WTC11 (cell line): ENCODE measurements around the gene GANAB.

Experiments used
- ESRRA ChIP-seq: sonication (generic); formaldehyde crosslinking; IDR thresholded peaks from 2 replicates; pipeline ENCODE4 v1.8.1; 2022; ENCODE audit warnings: mild to moderate bottlenecking, missing genetic modification reagents, borderline replicate concordance
- FOXK1 ChIP-seq: sonication (generic); formaldehyde crosslinking; IDR thresholded peaks from 2 replicates; pipeline ENCODE4 v1.8.0; 2022; ENCODE audit warnings: mild to moderate bottlenecking, moderate library complexity, missing genetic modification reagents
- JAZF1 ChIP-seq: fragments of 250-450 bp; sonication (Bioruptor Pico); IDR thresholded peaks from 2 replicates; pipeline ENCODE4 v1.9.0; 2021; ENCODE audit warnings: moderate library complexity, mild to moderate bottlenecking, inconsistent platforms
- JUN ChIP-seq: sonication (generic); formaldehyde crosslinking; IDR thresholded peaks from 2 replicates; pipeline ENCODE4 v1.8.0; 2023; ENCODE audit warnings: mild to moderate bottlenecking, missing genetic modification reagents
- MAX ChIP-seq: sonication (generic); formaldehyde crosslinking; IDR thresholded peaks from 2 replicates; pipeline ENCODE4 v1.8.0; 2022; ENCODE audit warnings: mild to moderate bottlenecking, missing genetic modification reagents
- MYBL2 ChIP-seq: sonication (generic); formaldehyde crosslinking; IDR thresholded peaks from 2 replicates; pipeline ENCODE4 v1.8.1; 2023; ENCODE audit warnings: mild to moderate bottlenecking, moderate library complexity, missing genetic modification reagents
- NR3C1 ChIP-seq: sonication (generic); formaldehyde crosslinking; conservative IDR thresholded peaks from 2 replicates; pipeline ENCODE4 v1.8.1; 2023; ENCODE audit warnings: low read depth, mild to moderate bottlenecking, missing genetic modification reagents
- SP1 ChIP-seq: sonication (generic); formaldehyde crosslinking; conservative IDR thresholded peaks from 2 replicates; pipeline ENCODE4 v1.8.1; 2022; ENCODE audit warnings: missing genetic modification reagents
- ZNF671 ChIP-seq: fragments of 250-450 bp; sonication (Bioruptor Pico); IDR thresholded peaks from 2 replicates; pipeline ENCODE4 v1.8.0; 2021; ENCODE audit warnings: mild to moderate bottlenecking
- TF ChIP-seq, protein P1 (sequence below): sonication (generic); formaldehyde crosslinking; IDR thresholded peaks from 2 replicates; pipeline ENCODE4 v1.8.1; 2023; ENCODE audit warnings: mild to moderate bottlenecking, missing genetic modification reagents, moderate library complexity
- TF ChIP-seq, protein P2 (sequence below): fragments of 200-600 bp; IDR thresholded peaks from 2 replicates; pipeline ENCODE4 v1.8.0; 2022; ENCODE audit warnings: antibody characterized with exemption

GRCh38 chr11:62595124-62595523, 51.3 kb downstream of the GANAB start:
- TF ChIP-seq JUN (CRISPR knock-in tag), result no peak
- TF ChIP-seq MAX (CRISPR knock-in tag), result no peak
- TF ChIP-seq, protein P1, sequence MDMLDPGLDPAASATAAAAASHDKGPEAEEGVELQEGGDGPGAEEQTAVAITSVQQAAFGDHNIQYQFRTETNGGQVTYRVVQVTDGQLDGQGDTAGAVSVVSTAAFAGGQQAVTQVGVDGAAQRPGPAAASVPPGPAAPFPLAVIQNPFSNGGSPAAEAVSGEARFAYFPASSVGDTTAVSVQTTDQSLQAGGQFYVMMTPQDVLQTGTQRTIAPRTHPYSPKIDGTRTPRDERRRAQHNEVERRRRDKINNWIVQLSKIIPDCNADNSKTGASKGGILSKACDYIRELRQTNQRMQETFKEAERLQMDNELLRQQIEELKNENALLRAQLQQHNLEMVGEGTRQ (CRISPR knock-in tag), result no peak
- TF ChIP-seq, protein P2, sequence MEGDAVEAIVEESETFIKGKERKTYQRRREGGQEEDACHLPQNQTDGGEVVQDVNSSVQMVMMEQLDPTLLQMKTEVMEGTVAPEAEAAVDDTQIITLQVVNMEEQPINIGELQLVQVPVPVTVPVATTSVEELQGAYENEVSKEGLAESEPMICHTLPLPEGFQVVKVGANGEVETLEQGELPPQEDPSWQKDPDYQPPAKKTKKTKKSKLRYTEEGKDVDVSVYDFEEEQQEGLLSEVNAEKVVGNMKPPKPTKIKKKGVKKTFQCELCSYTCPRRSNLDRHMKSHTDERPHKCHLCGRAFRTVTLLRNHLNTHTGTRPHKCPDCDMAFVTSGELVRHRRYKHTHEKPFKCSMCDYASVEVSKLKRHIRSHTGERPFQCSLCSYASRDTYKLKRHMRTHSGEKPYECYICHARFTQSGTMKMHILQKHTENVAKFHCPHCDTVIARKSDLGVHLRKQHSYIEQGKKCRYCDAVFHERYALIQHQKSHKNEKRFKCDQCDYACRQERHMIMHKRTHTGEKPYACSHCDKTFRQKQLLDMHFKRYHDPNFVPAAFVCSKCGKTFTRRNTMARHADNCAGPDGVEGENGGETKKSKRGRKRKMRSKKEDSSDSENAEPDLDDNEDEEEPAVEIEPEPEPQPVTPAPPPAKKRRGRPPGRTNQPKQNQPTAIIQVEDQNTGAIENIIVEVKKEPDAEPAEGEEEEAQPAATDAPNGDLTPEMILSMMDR, result no peak
- TF ChIP-seq NR3C1 (CRISPR knock-in tag), result no peak
- no peak for TF ChIP-seq JAZF1
- TF ChIP-seq SP1 (CRISPR knock-in tag), result no peak
- no peak for TF ChIP-seq ESRRA
- TF ChIP-seq FOXK1 (CRISPR knock-in tag), result no peak
- no peak for TF ChIP-seq MYBL2
- no peak for TF ChIP-seq ZNF671 (CRISPR knock-in tag)
